Bronchial epithelial cell (primary cell): Measurements from ENCODE around the gene ZNF516. TPM values are rescaled to one million over a fixed set of nuclear protein-coding genes. Genes with fewer than 3 reads are reported as not detected.

Source experiments
- DNase-seq: peaks from one replicate; pipeline ENCODE4 v3.0.0-alpha.2; 2010; ENCODE audit warnings: low read depth
- FAIRE-seq: peaks from 2 replicates; lab custom pipeline; 2011; peaks lifted over from hg19 to GRCh38; lab: Jason Lieb, UNC
- H3K27me3 ChIP-seq: 2 replicates; pipeline ENCODE4 v1.5.1; 2011; ENCODE audit warnings: low read length; ENCODE audit not compliant: control insufficient read depth, insufficient read depth
- H3K36me3 ChIP-seq: 2 replicates; pipeline ENCODE4 v1.5.1; 2011; ENCODE audit warnings: low read length; ENCODE audit not compliant: control insufficient read depth, insufficient read depth
- H3K4me3 ChIP-seq: 2 replicates; pipeline ENCODE4 v1.5.1; 2011; ENCODE audit warnings: mild to moderate bottlenecking, low read depth, low read length, control low read depth
- total RNA-seq: library from RNA; depleted of rRNA; stranded (reverse); fragments of >200 nt; gene quantifications from 2 replicates; pipeline ENCODE4 v1.2.1, GENCODE V29; 2014
- TF ChIP-seq, protein P1 (sequence below): IDR thresholded peaks from 2 replicates; pipeline ENCODE4 v1.5.1; 2011; ENCODE audit warnings: mild to moderate bottlenecking, moderate library complexity, low read length, control low read depth, inconsistent platforms; ENCODE audit not compliant: insufficient read depth, severe bottlenecking

Gene ZNF516
- total RNA-seq, 1 donor from 2014 or later: 16.6 TPM

GRCh38 chr18:76405681-76406356 is 89.2 kb downstream of the ZNF516 start:
- TF ChIP-seq, protein P1, sequence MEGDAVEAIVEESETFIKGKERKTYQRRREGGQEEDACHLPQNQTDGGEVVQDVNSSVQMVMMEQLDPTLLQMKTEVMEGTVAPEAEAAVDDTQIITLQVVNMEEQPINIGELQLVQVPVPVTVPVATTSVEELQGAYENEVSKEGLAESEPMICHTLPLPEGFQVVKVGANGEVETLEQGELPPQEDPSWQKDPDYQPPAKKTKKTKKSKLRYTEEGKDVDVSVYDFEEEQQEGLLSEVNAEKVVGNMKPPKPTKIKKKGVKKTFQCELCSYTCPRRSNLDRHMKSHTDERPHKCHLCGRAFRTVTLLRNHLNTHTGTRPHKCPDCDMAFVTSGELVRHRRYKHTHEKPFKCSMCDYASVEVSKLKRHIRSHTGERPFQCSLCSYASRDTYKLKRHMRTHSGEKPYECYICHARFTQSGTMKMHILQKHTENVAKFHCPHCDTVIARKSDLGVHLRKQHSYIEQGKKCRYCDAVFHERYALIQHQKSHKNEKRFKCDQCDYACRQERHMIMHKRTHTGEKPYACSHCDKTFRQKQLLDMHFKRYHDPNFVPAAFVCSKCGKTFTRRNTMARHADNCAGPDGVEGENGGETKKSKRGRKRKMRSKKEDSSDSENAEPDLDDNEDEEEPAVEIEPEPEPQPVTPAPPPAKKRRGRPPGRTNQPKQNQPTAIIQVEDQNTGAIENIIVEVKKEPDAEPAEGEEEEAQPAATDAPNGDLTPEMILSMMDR: peak; percentile 53
- no peak overlapping the region for H3K4me3 ChIP-seq
- DNase-seq: no peak
- H3K27me3 ChIP-seq: no peaks in the 10 kb centered on the region
- peaks cover 10% of the 10 kb centered on the region for H3K36me3 ChIP-seq
- FAIRE-seq: no peak

GRCh38 chr18:76405280-76405679 is 89.8 kb downstream of the ZNF516 start:
- FAIRE-seq (no peak), DNase-seq (no peak)
- no peaks in the 10 kb centered on the region for H3K27me3 ChIP-seq
- H3K36me3 ChIP-seq: peaks cover 10% of the 10 kb centered on the region
- H3K4me3 ChIP-seq: no peak overlapping the region
- TF ChIP-seq, protein P1: no peak

DNA sequence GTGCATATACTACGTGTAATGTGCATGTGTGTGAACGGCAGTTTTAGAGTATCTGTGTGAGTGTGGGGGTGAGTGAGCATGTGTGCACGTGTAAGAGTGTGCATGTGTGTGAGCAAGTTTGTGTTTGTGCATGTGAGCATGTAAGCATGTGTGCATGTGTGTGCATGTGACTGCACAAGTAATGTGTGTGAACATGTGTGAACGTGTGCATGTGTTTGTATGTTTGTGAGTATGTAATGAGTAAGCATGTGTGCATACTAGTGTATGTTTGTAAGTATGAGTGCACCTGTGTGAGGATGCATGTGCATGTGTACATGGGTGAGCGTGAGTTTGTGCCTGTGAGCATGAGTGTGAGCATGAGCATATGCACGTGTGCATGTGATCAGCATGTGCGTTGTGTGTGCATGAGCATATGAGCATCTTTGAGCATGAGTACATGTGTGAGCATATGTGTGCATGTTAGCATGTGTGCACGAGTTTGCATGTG is 90.7 kb downstream of the ZNF516 start:
- DNase-seq (no peak), FAIRE-seq (peak; percentile 96)
- TF ChIP-seq, protein P1: no peak
- peaks cover 10% of the 10 kb centered on the region for H3K36me3 ChIP-seq
- H3K27me3 ChIP-seq: no peaks in the 10 kb centered on the region
- no peak overlapping the region for H3K4me3 ChIP-seq

DNA sequence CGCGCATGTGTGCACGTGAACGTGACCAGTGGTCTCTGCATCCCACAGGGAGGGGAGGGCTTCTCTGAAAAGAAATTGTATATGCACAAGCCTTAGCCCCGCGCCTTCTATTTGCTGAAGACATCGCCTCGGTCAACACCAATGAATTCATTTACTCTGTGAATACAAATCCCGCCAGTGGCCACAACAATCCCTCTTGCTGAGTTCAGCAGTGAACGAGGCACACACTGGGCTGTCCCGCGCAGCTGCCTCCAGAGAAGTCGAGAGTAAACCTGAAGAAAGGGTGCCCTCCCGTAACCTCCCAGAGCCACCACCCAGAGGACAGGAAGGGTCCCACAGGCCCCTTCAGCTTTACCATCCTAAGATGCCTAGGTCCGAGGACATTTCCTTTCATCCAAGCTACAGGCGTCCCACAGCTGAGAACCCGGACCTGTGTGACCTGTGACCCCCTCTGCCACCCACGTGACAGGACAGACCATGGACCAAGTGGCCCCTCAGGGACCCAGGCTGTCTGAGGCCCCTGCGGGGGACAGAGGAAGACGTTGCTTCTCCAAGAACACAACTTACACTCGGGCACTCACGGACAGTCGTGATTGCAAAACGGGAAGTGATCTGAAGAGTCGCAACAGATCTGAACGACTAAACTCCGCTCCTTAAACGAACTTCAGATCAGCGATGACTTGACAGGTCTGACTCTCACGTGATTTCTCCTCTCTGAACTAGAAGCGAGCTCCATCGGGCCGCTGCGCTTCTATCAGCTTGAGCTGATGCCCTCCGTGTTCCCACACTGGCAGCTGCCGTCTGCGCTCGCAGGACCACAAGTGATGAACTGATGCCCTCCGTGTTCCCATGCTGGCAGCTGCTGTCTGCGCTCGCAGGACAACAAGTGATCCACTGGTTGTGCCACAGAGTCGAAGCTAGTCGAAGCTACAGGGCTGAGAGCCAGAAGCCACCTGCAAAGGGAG is 92.7 kb downstream of the ZNF516 start:
- DNase-seq: no peak
- TF ChIP-seq, protein P1: no peak
- Histone ChIP-seq H3K4me3 (no peak overlapping the region), H3K36me3 (peaks cover 8% of the 10 kb centered on the region), H3K27me3 (no peaks in the 10 kb centered on the region)
- peak; percentile 50 for FAIRE-seq

DNA sequence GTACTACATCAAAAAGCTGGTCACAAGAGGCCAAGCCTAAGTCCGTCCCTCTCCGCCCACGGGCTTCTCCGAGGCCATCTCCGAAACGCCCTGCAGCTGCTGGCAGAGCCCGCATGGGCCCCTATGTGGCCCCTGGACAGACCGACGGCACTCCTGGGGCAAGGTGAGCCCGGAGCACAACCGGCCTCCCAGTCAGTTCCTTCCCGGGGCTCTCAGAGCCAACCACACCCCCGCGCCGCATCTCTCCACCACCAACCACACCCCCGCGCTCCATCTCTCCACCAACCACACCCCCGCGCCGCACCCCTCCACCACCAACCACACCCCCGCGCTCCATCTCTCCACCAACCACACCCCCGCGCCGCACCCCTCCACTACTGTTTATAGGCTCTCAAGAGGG is 93.5 kb downstream of the ZNF516 start:
- H3K27me3 ChIP-seq: no peaks in the 10 kb centered on the region
- FAIRE-seq (no peak), DNase-seq (no peak)
- H3K36me3 ChIP-seq: peaks cover 8% of the 10 kb centered on the region
- no peak overlapping the region for H3K4me3 ChIP-seq
- TF ChIP-seq, protein P1: no peak
